ENCODE data around the gene ARHGAP8.

The ARHGAP8 gene

GRCh38 chr22:44883011-44883421 is 130.6 kb downstream of the ARHGAP8 start:
- no peak overlapping the region for H2AFZ ChIP-seq (ENCODE audit: low read length)
- no peak overlapping the region for H3K4me2 ChIP-seq (ENCODE audit: low read depth, low read length, poor library complexity, severe bottlenecking)
- H3K9me2 ChIP-seq (replicated peaks; ENCODE audit: low read depth, low read length), result no peaks in the 10 kb centered on the region
- no peak for TF ChIP-seq EZH2phosphoT487 (IDR thresholded peaks at IDR 0.05; ENCODE audit: borderline replicate concordance)
- no peak for TF ChIP-seq CTCF (conservative IDR thresholded peaks at IDR 0.05; ENCODE audit: low read length)
- no peaks in the 10 kb centered on the region for H3K79me2 ChIP-seq (ENCODE audit: insufficient read depth, low read length)
- H3K9ac ChIP-seq (ENCODE audit: low read depth, low read length, poor library complexity, severe bottlenecking), result no peak overlapping the region
- no peaks in the 10 kb centered on the region for H3K36me3 ChIP-seq (ENCODE audit: insufficient read depth, low read length)
- no peaks in the 10 kb centered on the region for H4K20me1 ChIP-seq (ENCODE audit: insufficient read depth, low read length, poor library complexity, severe bottlenecking)
- H3K4me1 ChIP-seq (ENCODE audit: insufficient read depth, low read length, poor library complexity, severe bottlenecking), result no peaks in the 10 kb centered on the region
- H3K9me3 ChIP-seq (ENCODE audit: insufficient read depth, low read depth, low read length), result no peaks in the 10 kb centered on the region
- H3K4me3 ChIP-seq (ENCODE audit: low read length, poor library complexity, severe bottlenecking), result no peak overlapping the region
- no peaks in the 10 kb centered on the region for H3F3A ChIP-seq (ENCODE audit: low read depth)
- H3K27me3 ChIP-seq (ENCODE audit: insufficient read depth, low read length, poor library complexity, severe bottlenecking), result no peaks in the 10 kb centered on the region

- Histone ChIP-seq H3K4me2 (ENCODE audit: low read depth, low read length, poor library complexity, severe bottlenecking) (no peak overlapping the region), H4K20me1 (ENCODE audit: insufficient read depth, low read length, poor library complexity, severe bottlenecking) (no peaks in the 10 kb centered on the region), H3K9me3 (ENCODE audit: insufficient read depth, low read depth, low read length) (no peaks in the 10 kb centered on the region), H2AFZ (ENCODE audit: low read length) (no peak overlapping the region), H3K9me2 (replicated peaks; ENCODE audit: low read depth, low read length) (no peaks in the 10 kb centered on the region), H3F3A (ENCODE audit: low read depth) (no peaks in the 10 kb centered on the region), H3K27me3 (ENCODE audit: insufficient read depth, low read length, poor library complexity, severe bottlenecking) (no peaks in the 10 kb centered on the region), H3K9ac (ENCODE audit: low read depth, low read length, poor library complexity, severe bottlenecking) (no peak overlapping the region), H3K36me3 (ENCODE audit: insufficient read depth, low read length) (no peaks in the 10 kb centered on the region), H3K4me1 (ENCODE audit: insufficient read depth, low read length, poor library complexity, severe bottlenecking) (no peaks in the 10 kb centered on the region), H3K79me2 (ENCODE audit: insufficient read depth, low read length) (no peaks in the 10 kb centered on the region), H3K4me3 (ENCODE audit: low read length, poor library complexity, severe bottlenecking) (no peak overlapping the region)
- TF ChIP-seq CTCF (conservative IDR thresholded peaks at IDR 0.05; ENCODE audit: low read length) (no peak), EZH2phosphoT487 (IDR thresholded peaks at IDR 0.05; ENCODE audit: borderline replicate concordance) (no peak)
Measured at GRCh38 chr22:44884562-44884961, 132.2 kb downstream of the ARHGAP8 start.

GRCh38 chr22:44884968-44885805 is 132.8 kb downstream of the ARHGAP8 start:
- Histone ChIP-seq H3K4me2 (ENCODE audit: low read depth, low read length, poor library complexity, severe bottlenecking) (no peak overlapping the region), H3K36me3 (ENCODE audit: insufficient read depth, low read length) (no peaks in the 10 kb centered on the region)

More at GRCh38 chr22:44884968-44885805, 132.8 kb downstream of the ARHGAP8 start:
- H3F3A ChIP-seq (ENCODE audit: low read depth), result no peaks in the 10 kb centered on the region
- H3K4me3 ChIP-seq (ENCODE audit: low read length, poor library complexity, severe bottlenecking), result no peak overlapping the region
- TF ChIP-seq EZH2phosphoT487 (IDR thresholded peaks at IDR 0.05; ENCODE audit: borderline replicate concordance), result no peak
- no peak for TF ChIP-seq CTCF (conservative IDR thresholded peaks at IDR 0.05; ENCODE audit: low read length)
- H3K9me2 ChIP-seq (replicated peaks; ENCODE audit: low read depth, low read length), result no peaks in the 10 kb centered on the region
- no peak overlapping the region for H3K9ac ChIP-seq (ENCODE audit: low read depth, low read length, poor library complexity, severe bottlenecking)
- H3K9me3 ChIP-seq (ENCODE audit: insufficient read depth, low read depth, low read length), result no peaks in the 10 kb centered on the region
- no peaks in the 10 kb centered on the region for H3K79me2 ChIP-seq (ENCODE audit: insufficient read depth, low read length)
- no peaks in the 10 kb centered on the region for H3K4me1 ChIP-seq (ENCODE audit: insufficient read depth, low read length, poor library complexity, severe bottlenecking)
- H3K27me3 ChIP-seq (ENCODE audit: insufficient read depth, low read length, poor library complexity, severe bottlenecking), result no peaks in the 10 kb centered on the region
- H4K20me1 ChIP-seq (ENCODE audit: insufficient read depth, low read length, poor library complexity, severe bottlenecking), result no peaks in the 10 kb centered on the region
- no peak overlapping the region for H2AFZ ChIP-seq (ENCODE audit: low read length)

All from Loucy (cell line).